Stimulated activated CD4-positive, alpha-beta T cell treated with anti-CD3 and anti-CD28 coated beads, Interleukin-12 subunit alpha, Interleukin-12 subunit beta, amount 100 ng/mL, for 48 hours (primary cell): ENCODE measurements around the gene INHA.

Source experiments
- DNase-seq, 3 donors: peaks; one replicate each; pipeline ENCODE4 v3.0.0-alpha.2; 2020; ENCODE audit warnings: low read depth in 2 of 3, low spot score in 1 of 3

The INHA gene

GRCh38 chr2:219608399-219608964 lies 36.4 kb downstream of the INHA start:
- DNase-seq = no peak

GRCh38 chr2:219609149-219609750 lies 37.1 kb downstream of the INHA start:
- DNase-seq = no peak

- DNase-seq = no peak
Observed at GRCh38 chr2:219611306-219611705, 39.2 kb downstream of the INHA start.

GRCh38 chr2:219611866-219612576 lies 39.9 kb downstream of the INHA start:
- no peak for DNase-seq

GRCh38 chr2:219612577-219613286 lies 40.6 kb downstream of the INHA start:
- DNase-seq = no peak

- DNase-seq = no peak
Observed at GRCh38 chr2:219613461-219614070, 41.5 kb downstream of the INHA start.

- DNase-seq = no peak
Observed at GRCh38 chr2:219614076-219614860, 42.2 kb downstream of the INHA start.

GRCh38 chr2:219615036-219615435 lies 42.9 kb downstream of the INHA start:
- no peak for DNase-seq

- DNase-seq = no peak
Observed at GRCh38 chr2:219615894-219616293, 43.8 kb downstream of the INHA start.

- no peak for DNase-seq
Observed at GRCh38 chr2:219616550-219616949, 44.4 kb downstream of the INHA start.

GRCh38 chr2:219618733-219619122 lies 46.6 kb downstream of the INHA start:
- no peak for DNase-seq

- DNase-seq = no peak
Observed at GRCh38 chr2:219619235-219619634, 47.1 kb downstream of the INHA start.

GRCh38 chr2:219620546-219620945 lies 48.4 kb downstream of the INHA start:
- DNase-seq = no peak

GRCh38 chr2:219621935-219622334 lies 49.8 kb downstream of the INHA start:
- no peak for DNase-seq

- DNase-seq = no peak
Observed at GRCh38 chr2:219622472-219622871, 50.4 kb downstream of the INHA start.

- no peak for DNase-seq
Observed at GRCh38 chr2:219624565-219624964, 52.5 kb downstream of the INHA start.

- no peak for DNase-seq
Observed at GRCh38 chr2:219625179-219625578, 53.1 kb downstream of the INHA start.
